Esophagus squamous epithelium (tissue), 5 donors: ENCODE data around the gene TRIM37. TPM values are rescaled to one million over a fixed set of nuclear protein-coding genes. Genes with fewer than 3 reads are reported as not detected.
A peak's percentile ranks its signal among the peaks of the same experiment; 100 is the strongest.

Experiments
- DNase-seq: peaks from one replicate; lab custom pipeline; 2025; lab: John Stamatoyannopoulos, UW
- H3K27ac ChIP-seq, 4 donors: fragments of 200-600 bp; sonication (generic); one replicate each; pipeline ENCODE4 v1.5.1; 2016 to 2019; ENCODE audit warnings: mild to moderate bottlenecking in 1 of 4
- H3K27me3 ChIP-seq, 4 donors: fragments of 200-600 bp; sonication (generic); 1 replicate in 3 of 4; 2 replicates in 1 of 4; pipeline versions ENCODE4 v1.5.1 to v1.6.0; 2017 to 2021; ENCODE audit warnings: antibody characterized with exemption in 1 of 4
- H3K36me3 ChIP-seq, 3 donors: fragments of 200-600 bp; sonication (generic); one replicate each; pipeline ENCODE4 v1.5.1; 2016 to 2019
- H3K4me1 ChIP-seq, 3 donors: fragments of 200-600 bp; sonication (generic); one replicate each; pipeline ENCODE4 v1.5.1; 2017 to 2019
- H3K4me3 ChIP-seq, 4 donors: fragments of 200-600 bp; sonication (generic); 1 replicate in 3 of 4; 2 replicates in 1 of 4; pipeline ENCODE4 v1.5.1; 2016 to 2019; ENCODE audit warnings: mild to moderate bottlenecking in 2 of 4, moderate library complexity in 1 of 4
- H3K9me3 ChIP-seq, 3 donors: fragments of 200-600 bp; sonication (generic); one replicate each; pipeline ENCODE4 v1.5.1; 2016 to 2019
- CTCF ChIP-seq, 6 experiments: fragments of 450-650 bp in 4 of 6; fragments of 200-600 bp in 2 of 6; sonication (generic) in 2 of 6; IDR thresholded peaks; one replicate each; pipeline ENCODE4 v1.5.1; 2016 to 2019; ENCODE audit warnings: antibody characterized with exemption in 6 of 6, mild to moderate bottlenecking in 4 of 6, moderate library complexity in 4 of 6
- POLR2A ChIP-seq, 4 donors: fragments of 450-650 bp; IDR thresholded peaks; one replicate each; pipeline ENCODE4 v1.6.1; 2017; ENCODE audit warnings: antibody characterized with exemption in 4 of 4, mild to moderate bottlenecking in 4 of 4, moderate library complexity in 3 of 4
- WGBS, 2 donors: methylation state at CpG; one replicate each; pipeline ENCODE4 v1.1.5; 2018; 5-methylcytosine and 5-hydroxymethylcytosine counted together
- intact Hi-C: fragments of 100-400 bp; cut with DNase I; formaldehyde crosslinking; loops from one replicate; pipeline ENCODE4 v1.15.0; 2022
- total RNA-seq, 4 donors: library from RNA; depleted of rRNA; stranded (reverse); fragments of >200 nt; gene quantifications; one replicate each; pipeline ENCODE4 v1.1.0, GENCODE V29; 2016
- donor health status: DM: yes; HTN: yes; CAD: no.

TRIM37 gene
- total RNA-seq, 4 donors from 2014 or later: 6.6 to 19.5 (median 17.1) TPM

GRCh38 chr17:59154292-59154720 lies 47.6 kb upstream of the TRIM37 start:
- Histone ChIP-seq H3K4me3 (peak overlapping the region; percentile 69 to 88 (median 76)), H3K36me3 (no peaks in the 10 kb centered on the region), H3K27me3 (no peaks in the 10 kb centered on the region), H3K27ac (peak overlapping the region; percentile 84 to 94 (median 94)), H3K4me1 (peaks cover 4 to 79% (median 15%) of the 10 kb centered on the region in 3 donors), H3K9me3 (no peaks in the 10 kb centered on the region)
- WGBS, 2 donors: 0 to 1% methylated on average over 25 of the region's 25 CpGs
- intact Hi-C loops: loop anchor here (10.0 kb wide), 1 partner anchor 50 kb away; the partner anchor contains the start of gene TRIM37
- TF ChIP-seq POLR2A (IDR thresholded peaks at IDR 0.05): no peak
- no peak for TF ChIP-seq CTCF (IDR thresholded peaks at IDR 0.05)
- DNase-seq: no peak

GRCh38 chr17:59152925-59153324 lies 46.2 kb upstream of the TRIM37 start:
- no peak for DNase-seq
- peaks cover 4 to 73% (median 15%) of the 10 kb centered on the region in 3 donors for H3K4me1 ChIP-seq

GRCh38 chr17:59151591-59151990 lies 44.9 kb upstream of the TRIM37 start:
- H3K27me3 ChIP-seq: no peaks in the 10 kb centered on the region
- 65 to 78% methylated on average over 1 of the region's 1 CpG for WGBS, 2 donors

More at GRCh38 chr17:59152925-59153324, 46.2 kb upstream of the TRIM37 start:
- Histone ChIP-seq H3K27me3 (no peaks in the 10 kb centered on the region), H3K27ac (peak overlapping the region in 2 of 4 donors; percentile 93 to 94), H3K9me3 (no peaks in the 10 kb centered on the region), H3K36me3 (no peaks in the 10 kb centered on the region), H3K4me3 (peak overlapping the region in 1 of 4 donors; percentile 88)
- no peak for TF ChIP-seq POLR2A (IDR thresholded peaks at IDR 0.05)
- TF ChIP-seq CTCF (IDR thresholded peaks at IDR 0.05): no peak
- WGBS, 2 donors: 44 to 55% methylated on average over 1 of the region's 1 CpG
- intact Hi-C loops: loop anchor here (10.0 kb wide), 1 partner anchor 48 kb away; the partner anchor contains the start of gene TRIM37

GRCh38 chr17:59151006-59151405 lies 44.3 kb upstream of the TRIM37 start:
- no peak overlapping the region for H3K27ac ChIP-seq
- TF ChIP-seq CTCF (IDR thresholded peaks at IDR 0.05) (no peak), POLR2A (IDR thresholded peaks at IDR 0.05) (no peak)
- no peak for DNase-seq
- no peaks in the 10 kb centered on the region for H3K27me3 ChIP-seq
- no peak overlapping the region for H3K4me3 ChIP-seq
- no peaks in the 10 kb centered on the region for H3K9me3 ChIP-seq
- intact Hi-C loops: loop anchor here (10.0 kb wide), 1 partner anchor 46 kb away; the partner anchor contains the start of gene TRIM37
- H3K36me3 ChIP-seq: no peaks in the 10 kb centered on the region
- 53 to 67% methylated on average over 5 of the region's 5 CpGs for WGBS, 2 donors
- H3K4me1 ChIP-seq: peaks cover 4 to 54% (median 12%) of the 10 kb centered on the region in 3 donors

More at GRCh38 chr17:59151591-59151990, 44.9 kb upstream of the TRIM37 start:
- Histone ChIP-seq H3K4me1 (peaks cover 4 to 59% (median 15%) of the 10 kb centered on the region in 3 donors), H3K36me3 (no peaks in the 10 kb centered on the region), H3K9me3 (no peaks in the 10 kb centered on the region), H3K4me3 (no peak overlapping the region), H3K27ac (peak overlapping the region in 1 of 4 donors; percentile 23)
- no peak for DNase-seq
- intact Hi-C loops: loop anchor here (10.0 kb wide), 1 partner anchor 47 kb away; the partner anchor contains the start of gene TRIM37
- TF ChIP-seq CTCF (IDR thresholded peaks at IDR 0.05): no peak
- no peak for TF ChIP-seq POLR2A (IDR thresholded peaks at IDR 0.05)

- Histone ChIP-seq H3K4me1 (peaks cover 0 to 49% (median 8%) of the 10 kb centered on the region in 3 donors), H3K4me3 (no peak overlapping the region), H3K9me3 (no peaks in the 10 kb centered on the region), H3K27ac (no peak overlapping the region), H3K36me3 (no peaks in the 10 kb centered on the region), H3K27me3 (no peaks in the 10 kb centered on the region)
- no peak for DNase-seq
- WGBS, 2 donors: 77 to 80% methylated on average over 5 of the region's 5 CpGs
- TF ChIP-seq POLR2A (IDR thresholded peaks at IDR 0.05): no peak
- no peak for TF ChIP-seq CTCF (IDR thresholded peaks at IDR 0.05)
- intact Hi-C loops: loop anchor here (10.0 kb wide), 1 partner anchor 45 kb away; the partner anchor contains the start of gene TRIM37
Measured at GRCh38 chr17:59149841-59150511, 43.3 kb upstream of the TRIM37 start.
